Measurements from ENCODE around the gene TRAF3IP3.
"Not testable (repeated sequence)": the region's sequence is repeated elsewhere in the genome, so short reads cannot be mapped to it uniquely, and the experiment has no call there.

Gene TRAF3IP3

GRCh38 chr1:209786146-209786545 lies 30.3 kb downstream of the TRAF3IP3 start:
- DNase-seq (ENCODE audit: low spot score), result no peak
- in situ Hi-C loops (cut with MboI; ENCODE audit: low sequenced_read_pairs, unreplicated experiment), result no loop called here
- TF ChIP-seq, protein P1, sequence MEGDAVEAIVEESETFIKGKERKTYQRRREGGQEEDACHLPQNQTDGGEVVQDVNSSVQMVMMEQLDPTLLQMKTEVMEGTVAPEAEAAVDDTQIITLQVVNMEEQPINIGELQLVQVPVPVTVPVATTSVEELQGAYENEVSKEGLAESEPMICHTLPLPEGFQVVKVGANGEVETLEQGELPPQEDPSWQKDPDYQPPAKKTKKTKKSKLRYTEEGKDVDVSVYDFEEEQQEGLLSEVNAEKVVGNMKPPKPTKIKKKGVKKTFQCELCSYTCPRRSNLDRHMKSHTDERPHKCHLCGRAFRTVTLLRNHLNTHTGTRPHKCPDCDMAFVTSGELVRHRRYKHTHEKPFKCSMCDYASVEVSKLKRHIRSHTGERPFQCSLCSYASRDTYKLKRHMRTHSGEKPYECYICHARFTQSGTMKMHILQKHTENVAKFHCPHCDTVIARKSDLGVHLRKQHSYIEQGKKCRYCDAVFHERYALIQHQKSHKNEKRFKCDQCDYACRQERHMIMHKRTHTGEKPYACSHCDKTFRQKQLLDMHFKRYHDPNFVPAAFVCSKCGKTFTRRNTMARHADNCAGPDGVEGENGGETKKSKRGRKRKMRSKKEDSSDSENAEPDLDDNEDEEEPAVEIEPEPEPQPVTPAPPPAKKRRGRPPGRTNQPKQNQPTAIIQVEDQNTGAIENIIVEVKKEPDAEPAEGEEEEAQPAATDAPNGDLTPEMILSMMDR (IDR thresholded peaks at IDR 0.05; ENCODE audit: borderline replicate concordance, control extremely low read depth, extremely low read depth, insufficient read depth, missing control alignments), result no peak

GRCh38 chr1:209787551-209787950 lies 31.7 kb downstream of the TRAF3IP3 start:
- in situ Hi-C loops (cut with MboI; ENCODE audit: low sequenced_read_pairs, unreplicated experiment), result no loop called here
- no peak for DNase-seq (ENCODE audit: low spot score)
- TF ChIP-seq, protein P1 (IDR thresholded peaks at IDR 0.05; ENCODE audit: borderline replicate concordance, control extremely low read depth, extremely low read depth, insufficient read depth, missing control alignments), result no peak

- TF ChIP-seq, protein P1 (IDR thresholded peaks at IDR 0.05; ENCODE audit: borderline replicate concordance, control extremely low read depth, extremely low read depth, insufficient read depth, missing control alignments), result no peak
- no peak for DNase-seq (ENCODE audit: low spot score)
- in situ Hi-C loops (cut with MboI; ENCODE audit: low sequenced_read_pairs, unreplicated experiment), result no loop called here
Observed at GRCh38 chr1:209789245-209789644, 33.4 kb downstream of the TRAF3IP3 start.

GRCh38 chr1:209790286-209791193 lies 34.7 kb downstream of the TRAF3IP3 start:
- in situ Hi-C loops (cut with MboI; ENCODE audit: low sequenced_read_pairs, unreplicated experiment), result no loop called here
- TF ChIP-seq, protein P1 (IDR thresholded peaks at IDR 0.05; ENCODE audit: borderline replicate concordance, control extremely low read depth, extremely low read depth, insufficient read depth, missing control alignments), result no peak
- no peak for DNase-seq (ENCODE audit: low spot score)

DNA sequence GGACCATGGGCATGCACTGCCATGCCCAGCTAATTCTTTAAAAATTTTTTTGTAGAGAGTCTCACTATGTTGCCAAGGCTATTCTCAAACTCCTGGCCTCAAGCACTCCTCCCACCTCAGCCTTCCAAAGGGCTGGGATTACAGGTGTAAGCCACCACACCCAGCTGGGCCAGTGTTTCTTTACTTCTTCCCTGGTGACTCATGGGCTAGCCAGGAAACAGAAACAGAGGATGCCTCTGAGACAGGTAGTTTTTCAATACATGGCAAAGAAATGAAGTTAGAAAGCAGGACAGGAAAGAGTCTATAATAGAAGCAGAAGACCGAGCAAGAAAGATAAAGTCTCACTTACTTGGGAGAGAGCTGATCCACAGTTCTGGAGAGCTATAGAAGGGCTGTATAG lies 36.1 kb downstream of the TRAF3IP3 start:
- no peak for DNase-seq (ENCODE audit: low spot score)
- in situ Hi-C loops (cut with MboI; ENCODE audit: low sequenced_read_pairs, unreplicated experiment), result no loop called here
- TF ChIP-seq, protein P1 (IDR thresholded peaks at IDR 0.05; ENCODE audit: borderline replicate concordance, control extremely low read depth, extremely low read depth, insufficient read depth, missing control alignments), result no peak

DNA sequence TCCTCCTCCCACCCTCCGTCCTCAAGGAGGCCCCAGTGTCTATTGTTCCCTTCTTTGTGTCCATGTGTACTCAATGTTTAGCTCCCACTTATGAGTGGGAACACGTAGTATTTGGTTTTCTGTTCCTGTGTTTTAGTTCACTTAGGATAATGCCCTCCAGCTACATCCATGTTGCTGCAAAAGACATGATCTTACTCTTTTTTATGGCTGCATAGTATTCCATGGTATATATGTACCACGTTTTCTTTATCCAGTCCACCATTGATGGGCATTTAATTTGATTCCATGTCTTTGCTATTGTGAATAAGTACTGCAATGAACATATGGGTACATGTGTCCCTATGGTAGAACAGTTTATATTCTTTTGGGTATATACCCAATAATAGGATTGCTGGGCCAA lies 37.9 kb downstream of the TRAF3IP3 start:
- DNase-seq (ENCODE audit: low spot score); in situ Hi-C loops (cut with MboI; ENCODE audit: low sequenced_read_pairs, unreplicated experiment): not testable (repeated sequence)

DNA sequence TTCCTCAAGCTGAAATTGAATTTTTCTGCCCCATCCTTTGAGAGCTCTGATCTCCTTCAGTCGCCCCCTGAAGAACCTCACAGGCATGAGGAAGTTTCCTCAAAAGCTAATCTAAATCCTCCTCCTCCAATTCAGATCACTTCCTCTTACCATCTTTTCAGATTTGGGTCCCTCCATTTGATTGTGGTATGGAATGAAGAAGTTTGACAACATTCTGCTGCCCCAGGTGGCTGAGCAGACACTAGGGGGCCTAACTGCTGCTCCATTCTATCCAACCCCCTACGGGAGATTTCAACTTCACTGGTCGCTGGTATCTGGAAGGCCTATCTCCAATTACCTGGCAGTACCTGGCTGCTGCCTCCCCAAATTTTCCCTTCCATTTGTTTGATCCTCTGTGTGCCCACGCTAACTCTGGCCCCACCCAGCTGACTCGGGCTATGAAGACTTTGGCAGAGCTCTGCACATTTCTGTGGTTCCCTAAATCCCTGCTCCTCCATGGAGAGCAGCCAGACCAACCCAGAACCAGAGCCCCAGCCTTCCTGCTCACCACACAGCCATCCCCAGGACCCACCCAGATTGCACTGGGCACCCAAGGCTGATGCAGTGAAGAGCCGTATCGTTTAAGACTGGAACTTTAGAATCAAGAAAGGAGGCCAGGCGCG lies 42.3 kb downstream of the TRAF3IP3 start:
- TF ChIP-seq, protein P1 (IDR thresholded peaks at IDR 0.05; ENCODE audit: borderline replicate concordance, control extremely low read depth, extremely low read depth, insufficient read depth, missing control alignments), result no peak
- in situ Hi-C loops (cut with MboI; ENCODE audit: low sequenced_read_pairs, unreplicated experiment), result no loop called here
- no peak for DNase-seq (ENCODE audit: low spot score)

Data from GM13976 (cell line).